Fibroblast of the aortic adventitia (primary cell): ENCODE measurements around the gene MOV10L1. TPM values are rescaled to one million over a fixed set of nuclear protein-coding genes. Genes with fewer than 3 reads are reported as not detected.
A peak's percentile ranks its signal among the peaks of the same experiment; 100 is the strongest.

Source experiments
- DNase-seq: peaks from one replicate; pipeline ENCODE4 v3.0.0-alpha.2; 2010; ENCODE audit warnings: low read depth
- H3K4me3 ChIP-seq: 2 replicates; pipeline ENCODE4 v1.5.1; 2011; ENCODE audit warnings: low read depth, mild to moderate bottlenecking, control low read depth, low read length, moderate library complexity
- CTCF ChIP-seq: IDR thresholded peaks from 2 replicates; pipeline ENCODE4 v1.5.1; 2011; ENCODE audit warnings: mild to moderate bottlenecking, low read length, control low read depth, inconsistent platforms; ENCODE audit not compliant: insufficient read depth
- total RNA-seq: library from RNA; depleted of rRNA; stranded (reverse); fragments of >200 nt; gene quantifications from 2 replicates; pipeline ENCODE4 v1.2.3, GENCODE V29; 2012; ENCODE audit warnings: low replicate concordance

Gene MOV10L1
- total RNA-seq, 1 donor = 5.1 TPM

- peak; percentile 48 for DNase-seq
- H3K4me3 ChIP-seq = no peak overlapping the region
- no peak for TF ChIP-seq CTCF
These were observed 15.6 kb downstream of the MOV10L1 start for GRCh38 chr22:50105208-50106100.

GRCh38 chr22:50107529-50107928, 17.7 kb downstream of the MOV10L1 start:
- no peak for TF ChIP-seq CTCF
- DNase-seq = no peak
- no peak overlapping the region for H3K4me3 ChIP-seq

GRCh38 chr22:50111056-50111455, 21.2 kb downstream of the MOV10L1 start:
- TF ChIP-seq CTCF = no peak
- no peak for DNase-seq
- no peak overlapping the region for H3K4me3 ChIP-seq

- no peak for TF ChIP-seq CTCF
- H3K4me3 ChIP-seq = no peak overlapping the region
- peak; percentile 70 for DNase-seq
These were observed 22.6 kb downstream of the MOV10L1 start for GRCh38 chr22:50112151-50113118.

GRCh38 chr22:50114221-50115021, 24.6 kb downstream of the MOV10L1 start:
- peak overlapping the region; percentile 70 for H3K4me3 ChIP-seq
- DNase-seq = peak; percentile 96
- no peak for TF ChIP-seq CTCF

GRCh38 chr22:50115693-50116092, 25.9 kb downstream of the MOV10L1 start:
- H3K4me3 ChIP-seq = peak overlapping the region; percentile 9
- peak; percentile 31 for DNase-seq
- TF ChIP-seq CTCF = no peak
